Stimulated activated memory B cell treated with anti-CD40 and anti-IgM and Interleukin-4, amounts not matched to agents 10 μg/mL and 1 μg/mL and 100 μg/mL, for 72 hours (primary cell): ENCODE measurements around the gene ITPR1.

ENCODE experiments used
- ATAC-seq: fragments of 150-1000 bp; cut with Tn5 transposase; 2 replicates; pipeline ENCODE4 v1.10.0; 2021
- H3K27ac Mint-ChIP-seq: one replicate; pipeline ENCODE4 v1.8.0; 2022; ENCODE audit warnings: mild to moderate bottlenecking, mixed read lengths
- H3K27me3 Mint-ChIP-seq: one replicate; pipeline ENCODE4 v1.8.0; 2022; ENCODE audit warnings: mixed read lengths
- H3K36me3 Mint-ChIP-seq: one replicate; pipeline ENCODE4 v1.8.0; 2022; ENCODE audit warnings: mixed read lengths
- H3K4me1 Mint-ChIP-seq: one replicate; pipeline ENCODE4 v1.8.0; 2022; ENCODE audit warnings: mixed read lengths
- H3K4me3 Mint-ChIP-seq: one replicate; pipeline ENCODE4 v1.8.0; 2022; ENCODE audit warnings: mild to moderate bottlenecking, moderate library complexity, mixed read lengths
- H3K9me3 Mint-ChIP-seq: one replicate; pipeline ENCODE4 v1.8.0; 2022; ENCODE audit warnings: mixed read lengths

ITPR1 gene

GRCh38 chr3:4894891-4895530 is 401.9 kb downstream of the ITPR1 start:
- no peak for ATAC-seq
- Mint-ChIP-seq H3K27me3 (no peaks in the 10 kb centered on the region), H3K4me1 (peaks cover 25% of the 10 kb centered on the region), H3K4me3 (no peak overlapping the region), H3K36me3 (no peaks in the 10 kb centered on the region), H3K9me3 (no peaks in the 10 kb centered on the region), H3K27ac (no peak overlapping the region)

DNA sequence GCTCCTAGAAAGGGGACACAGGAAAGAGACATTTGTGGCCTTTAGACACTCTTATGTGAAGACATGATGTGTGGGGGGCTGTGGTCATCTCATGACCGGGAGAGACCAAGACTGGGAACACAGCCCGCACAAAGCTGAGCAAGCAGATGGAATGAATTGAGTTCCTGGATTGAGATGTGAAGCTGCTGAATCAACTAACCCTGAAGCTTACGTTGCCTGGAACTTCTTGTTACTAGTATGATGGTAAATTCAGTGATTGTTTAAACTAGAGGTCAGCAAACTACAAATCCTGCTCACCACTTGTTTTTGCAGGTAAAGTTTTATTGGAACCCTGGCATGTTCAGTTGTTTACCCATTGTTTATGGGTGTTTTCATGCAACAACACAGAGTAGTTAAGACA is 402.7 kb downstream of the ITPR1 start:
- H3K4me3 Mint-ChIP-seq: no peak overlapping the region
- no peaks in the 10 kb centered on the region for H3K27me3 Mint-ChIP-seq
- no peak for ATAC-seq
- no peaks in the 10 kb centered on the region for H3K36me3 Mint-ChIP-seq
- H3K27ac Mint-ChIP-seq: no peak overlapping the region
- no peaks in the 10 kb centered on the region for H3K9me3 Mint-ChIP-seq
- H3K4me1 Mint-ChIP-seq: peaks cover 25% of the 10 kb centered on the region
